Heart left ventricle (tissue), 13 donors: ENCODE results near the gene TMX2.
"Not testable (repeated sequence)": the region's sequence is repeated elsewhere in the genome, so short reads cannot be mapped to it uniquely, and the experiment has no call there.

Source experiments
- CTCF ChIP-seq, 12 donors: fragments of 200-600 bp; sonication (generic) in 4 of 12; IDR thresholded peaks; one replicate each; pipeline versions ENCODE4 v1.5.0 to v1.8.0; 2018 to 2022; ENCODE audit warnings: antibody characterized with exemption in 12 of 12, mild to moderate bottlenecking in 5 of 12
- POLR2A ChIP-seq, 2 donors: fragments of 450-650 bp; IDR thresholded peaks; one replicate each; pipeline ENCODE4 v1.6.1; 2017; ENCODE audit warnings: antibody characterized with exemption in 2 of 2, mild to moderate bottlenecking in 2 of 2, moderate library complexity in 2 of 2
- donor health status: ischemic (EF 13 %, LVEDD 7.1; RV severe dilation, severe dysfunction).
- donor health status: DM: no; HTN: yes; CAD: no.
- donor health status: DM: no; HTN: no; CAD: no.
- donor health status: ischemic (EF 25% LVEDD 6.9; RV normal size, moderate dysfunction).
- donor health status: ischemic (EF 25% LVEDD 5.7; RV mildly dilated, moderate dysfunction).
- donor health status: ischemic (EF 35%, LVEDD 5.7; RV mildly dilated, moderate dysfunction).
- donor health status: nonischemic (EF 11% LVEDD 7.7; RV severe dilation, severe dysfunction).
- donor health status: DM: yes; HTN: yes; CAD: no.
- donor health status: PGD.
- donor health status: ischemic (EF 29% LVEDD 5.4; RV normal size, mild dysfunction).
- donor health status: nonischemic (EF 23%, LVEDD 6.1; RV moderate dilation, normal function).

- not testable (repeated sequence) for TF ChIP-seq CTCF, POLR2A (IDR thresholded peaks at IDR 0.05)
Measured at GRCh38 chr11:57690474-57690873, 21.9 kb upstream of the TMX2 start.
